GM23338 (cell line): ENCODE results near the gene ADGRL3. TPM values are rescaled to one million over a fixed set of nuclear protein-coding genes. Genes with fewer than 3 reads are reported as not detected.

ENCODE experiments used
- ATAC-seq: fragments of 200-7000 bp; cut with Tn5 transposase; 3 replicates; pipeline ENCODE4 v1.9.1; 2020
- DNase-seq: peaks from one replicate; pipeline ENCODE4 v3.0.0-alpha.2; 2015; ENCODE audit warnings: low spot score
- H2AFZ ChIP-seq: fragments of 200-600 bp; sonication (generic); 2 replicates; pipeline ENCODE4 v1.8.0; 2016; ENCODE audit warnings: antibody characterized with exemption, mild to moderate bottlenecking, moderate library complexity
- H3F3A ChIP-seq: fragments of 200-600 bp; sonication (generic); replicated peaks from 2 replicates; pipeline ENCODE4 v1.8.0; 2017; ENCODE audit warnings: antibody characterized with exemption, mixed run types, low read depth
- H3K27ac ChIP-seq: fragments of 200-600 bp; sonication (generic); 2 replicates; pipeline ENCODE4 v1.6.1; 2016; ENCODE audit warnings: low read depth
- H3K27me3 ChIP-seq: fragments of 200-600 bp; sonication (generic); 2 replicates; pipeline ENCODE4 v1.8.0; 2016; ENCODE audit warnings: mild to moderate bottlenecking, mixed run types, moderate library complexity; ENCODE audit not compliant: insufficient read depth
- H3K36me3 ChIP-seq: fragments of 200-600 bp; sonication (generic); 2 replicates; pipeline ENCODE4 v1.8.0; 2016; ENCODE audit warnings: mild to moderate bottlenecking; ENCODE audit not compliant: insufficient read depth
- H3K4me1 ChIP-seq: fragments of 200-600 bp; sonication (generic); 2 replicates; pipeline ENCODE4 v1.8.0; 2016; ENCODE audit warnings: mild to moderate bottlenecking, moderate library complexity; ENCODE audit not compliant: insufficient read depth
- H3K4me2 ChIP-seq: fragments of 200-600 bp; sonication (generic); 2 replicates; pipeline ENCODE4 v1.7.1; 2017; ENCODE audit warnings: mixed run types
- H3K4me3 ChIP-seq: fragments of 200-600 bp; sonication (generic); 2 replicates; pipeline ENCODE4 v1.6.1; 2016; ENCODE audit warnings: mixed run types
- H3K79me2 ChIP-seq: fragments of 200-600 bp; sonication (generic); replicated peaks from 2 replicates; pipeline ENCODE4 v1.8.0; 2017; ENCODE audit warnings: mild to moderate bottlenecking; ENCODE audit not compliant: insufficient read depth
- H3K9me2 ChIP-seq: fragments of 200-600 bp; sonication (generic); 2 replicates; pipeline ENCODE4 v1.8.0; 2017; ENCODE audit not compliant: insufficient read depth
- H4K20me1 ChIP-seq: fragments of 200-600 bp; sonication (generic); replicated peaks from 2 replicates; pipeline ENCODE4 v1.8.0; 2017; ENCODE audit warnings: mild to moderate bottlenecking; ENCODE audit not compliant: insufficient read depth
- H3K27ac Mint-ChIP-seq: 2 replicates; pipeline ENCODE4 v1.8.0; 2020; ENCODE audit warnings: inconsistent platforms, mild to moderate bottlenecking, moderate library complexity, mixed read lengths
- H3K27me3 Mint-ChIP-seq: 3 replicates; pipeline ENCODE4 v1.8.0; 2022; ENCODE audit warnings: low read depth, mild to moderate bottlenecking, moderate library complexity, mixed read lengths, inconsistent platforms; ENCODE audit not compliant: insufficient read depth, poor library complexity
- H3K36me3 Mint-ChIP-seq: 3 replicates; pipeline ENCODE4 v1.8.0; 2021; ENCODE audit warnings: low read depth, mild to moderate bottlenecking, inconsistent platforms, moderate library complexity, mixed read lengths
- H3K4me1 Mint-ChIP-seq: 3 replicates; pipeline ENCODE4 v1.8.0; 2020; ENCODE audit warnings: mild to moderate bottlenecking, inconsistent platforms, mixed read lengths
- H3K4me3 Mint-ChIP-seq: 3 replicates; pipeline ENCODE4 v1.8.0; 2021; ENCODE audit warnings: moderate library complexity, mild to moderate bottlenecking, inconsistent platforms, mixed read lengths
- H3K9me3 Mint-ChIP-seq: 3 replicates; pipeline ENCODE4 v1.8.0; 2020; ENCODE audit warnings: moderate library complexity, mild to moderate bottlenecking, inconsistent platforms, mixed read lengths
- CREB1 ChIP-seq: fragments of 250-450 bp; sonication (Bioruptor Pico); IDR thresholded peaks from 2 replicates; pipeline ENCODE4 v1.5.0; 2020; ENCODE audit warnings: low read depth, mild to moderate bottlenecking, moderate library complexity
- EZH2 ChIP-seq: fragments of 200-600 bp; sonication (generic); IDR thresholded peaks from one replicate; pipeline ENCODE4 v1.8.0; 2017; ENCODE audit warnings: antibody characterized with exemption, mild to moderate bottlenecking, low read depth; ENCODE audit not compliant: unreplicated experiment
- EZH2phosphoT487 ChIP-seq: fragments of 200-600 bp; sonication (generic); IDR thresholded peaks from one replicate; pipeline ENCODE4 v1.8.1; 2018; ENCODE audit warnings: antibody characterized with exemption; ENCODE audit not compliant: unreplicated experiment
- NANOG ChIP-seq: IDR thresholded peaks from 2 replicates; pipeline ENCODE4 v1.6.1; 2016; ENCODE audit warnings: antibody characterized with exemption, borderline replicate concordance
- STAT1 ChIP-seq: IDR thresholded peaks from one replicate; pipeline ENCODE4 v1.6.1; 2016; ENCODE audit warnings: antibody characterized with exemption; ENCODE audit not compliant: unreplicated experiment
- ZNF114 ChIP-seq: fragments of 250-450 bp; sonication (Bioruptor Pico); IDR thresholded peaks from 2 replicates; pipeline ENCODE4 v1.5.0; 2020; ENCODE audit warnings: mild to moderate bottlenecking, moderate library complexity
- ZNF331 ChIP-seq: fragments of 250-450 bp; sonication (Bioruptor Pico); IDR thresholded peaks from 2 replicates; pipeline ENCODE4 v1.5.0; 2020; ENCODE audit warnings: low read depth, mild to moderate bottlenecking, moderate library complexity
- polyA plus RNA-seq: library from polyadenylated mRNA; unstranded; fragments of >200 nt; fragmentation: Nextera tagmentation; extraction: Ambion mirVana; gene quantifications from 2 replicates; pipeline ENCODE4 v1.2.1, GENCODE V29; 2016
- total RNA-seq: library from RNA; depleted of rRNA; stranded (reverse); fragments of >200 nt; shearing (Covaris generic); gene quantifications from 2 replicates; pipeline ENCODE4 v1.2.3, GENCODE V29; 2014
- TF ChIP-seq, protein P1 (sequence below): fragments of 250-450 bp; sonication (Bioruptor Pico); IDR thresholded peaks from 2 replicates; pipeline ENCODE4 v1.5.0; 2020; ENCODE audit warnings: mild to moderate bottlenecking, moderate library complexity
- TF ChIP-seq, protein P2 (sequence below): IDR thresholded peaks from one replicate; pipeline ENCODE4 v1.6.1; 2018; ENCODE audit warnings: antibody characterized with exemption; ENCODE audit not compliant: unreplicated experiment
- TF ChIP-seq, protein P3 (sequence below), 2 experiments: fragments of 200-600 bp in 1 of 2; sonication (generic) in 1 of 2; conservative IDR thresholded peaks; 2 replicates each; pipeline versions ENCODE4 v1.5.1 to v1.6.1; 2016 to 2017; ENCODE audit warnings: antibody characterized with exemption in 2 of 2, low read depth in 2 of 2, mild to moderate bottlenecking in 2 of 2, moderate library complexity in 1 of 2
- TF ChIP-seq, protein P4 (sequence below): IDR thresholded peaks from 2 replicates; pipeline ENCODE4 v1.6.1; 2016; ENCODE audit warnings: antibody characterized with exemption

ADGRL3 gene
- total and polyA plus RNA-seq, 2 experiments from 2014 or later, result 9.7 to 16.5 TPM

DNA sequence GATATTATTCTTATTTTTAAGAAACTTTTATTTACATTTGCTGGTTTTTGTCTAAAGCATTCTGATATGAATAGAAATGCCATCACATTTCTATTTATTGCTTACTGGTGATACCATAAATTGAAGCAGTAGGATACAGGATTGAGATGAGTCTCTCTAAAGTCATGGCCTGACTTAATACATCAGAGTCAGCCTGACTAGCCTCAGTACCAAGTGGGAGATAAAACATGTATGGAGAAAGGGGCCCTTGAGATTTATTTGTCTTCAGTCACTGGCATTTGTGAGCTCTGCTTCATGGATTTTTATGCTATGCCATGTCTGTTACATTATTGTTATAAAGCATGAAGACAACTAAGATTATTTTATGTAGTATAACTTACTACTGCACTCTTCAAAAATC, 465.5 kb downstream of the ADGRL3 start (continued):
- TF ChIP-seq, protein P1, sequence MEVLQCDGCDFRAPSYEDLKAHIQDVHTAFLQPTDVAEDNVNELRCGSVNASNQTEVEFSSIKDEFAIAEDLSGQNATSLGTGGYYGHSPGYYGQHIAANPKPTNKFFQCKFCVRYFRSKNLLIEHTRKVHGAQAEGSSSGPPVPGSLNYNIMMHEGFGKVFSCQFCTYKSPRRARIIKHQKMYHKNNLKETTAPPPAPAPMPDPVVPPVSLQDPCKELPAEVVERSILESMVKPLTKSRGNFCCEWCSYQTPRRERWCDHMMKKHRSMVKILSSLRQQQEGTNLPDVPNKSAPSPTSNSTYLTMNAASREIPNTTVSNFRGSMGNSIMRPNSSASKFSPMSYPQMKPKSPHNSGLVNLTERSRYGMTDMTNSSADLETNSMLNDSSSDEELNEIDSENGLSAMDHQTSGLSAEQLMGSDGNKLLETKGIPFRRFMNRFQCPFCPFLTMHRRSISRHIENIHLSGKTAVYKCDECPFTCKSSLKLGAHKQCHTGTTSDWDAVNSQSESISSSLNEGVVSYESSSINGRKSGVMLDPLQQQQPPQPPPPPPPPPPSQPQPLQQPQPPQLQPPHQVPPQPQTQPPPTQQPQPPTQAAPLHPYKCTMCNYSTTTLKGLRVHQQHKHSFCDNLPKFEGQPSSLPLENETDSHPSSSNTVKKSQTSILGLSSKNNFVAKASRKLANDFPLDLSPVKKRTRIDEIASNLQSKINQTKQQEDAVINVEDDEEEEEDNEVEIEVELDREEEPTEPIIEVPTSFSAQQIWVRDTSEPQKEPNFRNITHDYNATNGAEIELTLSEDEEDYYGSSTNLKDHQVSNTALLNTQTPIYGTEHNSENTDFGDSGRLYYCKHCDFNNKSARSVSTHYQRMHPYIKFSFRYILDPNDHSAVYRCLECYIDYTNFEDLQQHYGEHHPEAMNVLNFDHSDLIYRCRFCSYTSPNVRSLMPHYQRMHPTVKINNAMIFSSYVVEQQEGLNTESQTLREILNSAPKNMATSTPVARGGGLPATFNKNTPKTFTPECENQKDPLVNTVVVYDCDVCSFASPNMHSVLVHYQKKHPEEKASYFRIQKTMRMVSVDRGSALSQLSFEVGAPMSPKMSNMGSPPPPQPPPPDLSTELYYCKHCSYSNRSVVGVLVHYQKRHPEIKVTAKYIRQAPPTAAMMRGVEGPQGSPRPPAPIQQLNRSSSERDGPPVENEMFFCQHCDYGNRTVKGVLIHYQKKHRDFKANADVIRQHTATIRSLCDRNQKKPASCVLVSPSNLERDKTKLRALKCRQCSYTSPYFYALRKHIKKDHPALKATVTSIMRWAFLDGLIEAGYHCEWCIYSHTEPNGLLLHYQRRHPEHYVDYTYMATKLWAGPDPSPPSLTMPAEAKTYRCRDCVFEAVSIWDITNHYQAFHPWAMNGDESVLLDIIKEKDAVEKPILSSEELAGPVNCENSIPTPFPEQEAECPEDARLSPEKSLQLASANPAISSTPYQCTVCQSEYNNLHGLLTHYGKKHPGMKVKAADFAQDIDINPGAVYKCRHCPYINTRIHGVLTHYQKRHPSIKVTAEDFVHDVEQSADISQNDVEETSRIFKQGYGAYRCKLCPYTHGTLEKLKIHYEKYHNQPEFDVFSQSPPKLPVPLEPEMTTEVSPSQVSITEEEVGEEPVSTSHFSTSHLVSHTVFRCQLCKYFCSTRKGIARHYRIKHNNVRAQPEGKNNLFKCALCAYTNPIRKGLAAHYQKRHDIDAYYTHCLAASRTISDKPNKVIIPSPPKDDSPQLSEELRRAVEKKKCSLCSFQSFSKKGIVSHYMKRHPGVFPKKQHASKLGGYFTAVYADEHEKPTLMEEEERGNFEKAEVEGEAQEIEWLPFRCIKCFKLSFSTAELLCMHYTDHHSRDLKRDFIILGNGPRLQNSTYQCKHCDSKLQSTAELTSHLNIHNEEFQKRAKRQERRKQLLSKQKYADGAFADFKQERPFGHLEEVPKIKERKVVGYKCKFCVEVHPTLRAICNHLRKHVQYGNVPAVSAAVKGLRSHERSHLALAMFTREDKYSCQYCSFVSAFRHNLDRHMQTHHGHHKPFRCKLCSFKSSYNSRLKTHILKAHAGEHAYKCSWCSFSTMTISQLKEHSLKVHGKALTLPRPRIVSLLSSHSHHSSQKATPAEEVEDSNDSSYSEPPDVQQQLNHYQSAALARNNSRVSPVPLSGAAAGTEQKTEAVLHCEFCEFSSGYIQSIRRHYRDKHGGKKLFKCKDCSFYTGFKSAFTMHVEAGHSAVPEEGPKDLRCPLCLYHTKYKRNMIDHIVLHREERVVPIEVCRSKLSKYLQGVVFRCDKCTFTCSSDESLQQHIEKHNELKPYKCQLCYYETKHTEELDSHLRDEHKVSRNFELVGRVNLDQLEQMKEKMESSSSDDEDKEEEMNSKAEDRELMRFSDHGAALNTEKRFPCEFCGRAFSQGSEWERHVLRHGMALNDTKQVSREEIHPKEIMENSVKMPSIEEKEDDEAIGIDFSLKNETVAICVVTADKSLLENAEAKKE (CRISPR knock-in tag), result no peak

DNA sequence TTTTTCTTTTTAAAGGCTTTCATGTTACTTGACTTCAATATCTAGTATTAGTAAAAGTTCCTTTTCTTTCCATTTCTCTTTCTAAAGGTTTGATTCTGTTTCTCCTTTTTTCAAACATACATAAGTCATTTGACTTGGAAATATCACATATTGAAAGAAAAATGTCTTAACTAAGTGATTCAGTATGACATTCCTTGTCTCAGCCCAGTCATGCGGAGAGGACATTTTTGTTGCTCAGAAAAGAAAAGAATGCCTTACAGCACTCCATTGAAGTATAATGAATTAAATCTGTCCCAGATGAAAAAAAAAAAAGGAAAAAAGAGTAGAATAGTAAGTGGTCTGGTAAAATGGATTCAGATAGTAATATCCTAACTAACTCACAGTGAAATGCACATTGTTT, 466.1 kb downstream of the ADGRL3 start:
- DNase-seq (no peak), ATAC-seq (no peak)
- H3K27me3 ChIP-seq, result no peaks in the 10 kb centered on the region
- H3K27ac ChIP-seq, result no peak overlapping the region
- H2AFZ ChIP-seq, result no peak overlapping the region
- Mint-ChIP-seq H3K27me3 (peaks cover 2% of the 10 kb centered on the region), H3K4me1 (no peaks in the 10 kb centered on the region), H3K4me3 (no peak overlapping the region), H3K27ac (no peak overlapping the region), H3K36me3 (peaks cover 43% of the 10 kb centered on the region), H3K9me3 (peaks cover 38% of the 10 kb centered on the region)
- H3K4me2 ChIP-seq, result no peak overlapping the region
- H3F3A ChIP-seq, result no peaks in the 10 kb centered on the region
- no peaks in the 10 kb centered on the region for H3K4me1 ChIP-seq
- H3K36me3 ChIP-seq, result 0 out of 2 replicates have a peak, but pooled peaks cover 3% of the 10 kb centered on the region
- H3K4me3 ChIP-seq, result no peak overlapping the region
- 0 out of 2 replicates have a peak, but pooled peaks cover 3% of the 10 kb centered on the region for H3K9me2 ChIP-seq
- no peaks in the 10 kb centered on the region for H4K20me1 ChIP-seq
- no peaks in the 10 kb centered on the region for H3K79me2 ChIP-seq
- TF ChIP-seq, protein P2, sequence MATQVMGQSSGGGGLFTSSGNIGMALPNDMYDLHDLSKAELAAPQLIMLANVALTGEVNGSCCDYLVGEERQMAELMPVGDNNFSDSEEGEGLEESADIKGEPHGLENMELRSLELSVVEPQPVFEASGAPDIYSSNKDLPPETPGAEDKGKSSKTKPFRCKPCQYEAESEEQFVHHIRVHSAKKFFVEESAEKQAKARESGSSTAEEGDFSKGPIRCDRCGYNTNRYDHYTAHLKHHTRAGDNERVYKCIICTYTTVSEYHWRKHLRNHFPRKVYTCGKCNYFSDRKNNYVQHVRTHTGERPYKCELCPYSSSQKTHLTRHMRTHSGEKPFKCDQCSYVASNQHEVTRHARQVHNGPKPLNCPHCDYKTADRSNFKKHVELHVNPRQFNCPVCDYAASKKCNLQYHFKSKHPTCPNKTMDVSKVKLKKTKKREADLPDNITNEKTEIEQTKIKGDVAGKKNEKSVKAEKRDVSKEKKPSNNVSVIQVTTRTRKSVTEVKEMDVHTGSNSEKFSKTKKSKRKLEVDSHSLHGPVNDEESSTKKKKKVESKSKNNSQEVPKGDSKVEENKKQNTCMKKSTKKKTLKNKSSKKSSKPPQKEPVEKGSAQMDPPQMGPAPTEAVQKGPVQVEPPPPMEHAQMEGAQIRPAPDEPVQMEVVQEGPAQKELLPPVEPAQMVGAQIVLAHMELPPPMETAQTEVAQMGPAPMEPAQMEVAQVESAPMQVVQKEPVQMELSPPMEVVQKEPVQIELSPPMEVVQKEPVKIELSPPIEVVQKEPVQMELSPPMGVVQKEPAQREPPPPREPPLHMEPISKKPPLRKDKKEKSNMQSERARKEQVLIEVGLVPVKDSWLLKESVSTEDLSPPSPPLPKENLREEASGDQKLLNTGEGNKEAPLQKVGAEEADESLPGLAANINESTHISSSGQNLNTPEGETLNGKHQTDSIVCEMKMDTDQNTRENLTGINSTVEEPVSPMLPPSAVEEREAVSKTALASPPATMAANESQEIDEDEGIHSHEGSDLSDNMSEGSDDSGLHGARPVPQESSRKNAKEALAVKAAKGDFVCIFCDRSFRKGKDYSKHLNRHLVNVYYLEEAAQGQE, result no peak
- no peak for TF ChIP-seq STAT1
- TF ChIP-seq, protein P3, sequence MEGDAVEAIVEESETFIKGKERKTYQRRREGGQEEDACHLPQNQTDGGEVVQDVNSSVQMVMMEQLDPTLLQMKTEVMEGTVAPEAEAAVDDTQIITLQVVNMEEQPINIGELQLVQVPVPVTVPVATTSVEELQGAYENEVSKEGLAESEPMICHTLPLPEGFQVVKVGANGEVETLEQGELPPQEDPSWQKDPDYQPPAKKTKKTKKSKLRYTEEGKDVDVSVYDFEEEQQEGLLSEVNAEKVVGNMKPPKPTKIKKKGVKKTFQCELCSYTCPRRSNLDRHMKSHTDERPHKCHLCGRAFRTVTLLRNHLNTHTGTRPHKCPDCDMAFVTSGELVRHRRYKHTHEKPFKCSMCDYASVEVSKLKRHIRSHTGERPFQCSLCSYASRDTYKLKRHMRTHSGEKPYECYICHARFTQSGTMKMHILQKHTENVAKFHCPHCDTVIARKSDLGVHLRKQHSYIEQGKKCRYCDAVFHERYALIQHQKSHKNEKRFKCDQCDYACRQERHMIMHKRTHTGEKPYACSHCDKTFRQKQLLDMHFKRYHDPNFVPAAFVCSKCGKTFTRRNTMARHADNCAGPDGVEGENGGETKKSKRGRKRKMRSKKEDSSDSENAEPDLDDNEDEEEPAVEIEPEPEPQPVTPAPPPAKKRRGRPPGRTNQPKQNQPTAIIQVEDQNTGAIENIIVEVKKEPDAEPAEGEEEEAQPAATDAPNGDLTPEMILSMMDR (conservative IDR thresholded peaks at IDR 0.05; ENCODE audit: low read depth in 2 of 2), result no peak
- no peak for TF ChIP-seq NANOG
- TF ChIP-seq EZH2, result no peak
- TF ChIP-seq ZNF331 (CRISPR knock-in tag), result no peak
- TF ChIP-seq, protein P4, sequence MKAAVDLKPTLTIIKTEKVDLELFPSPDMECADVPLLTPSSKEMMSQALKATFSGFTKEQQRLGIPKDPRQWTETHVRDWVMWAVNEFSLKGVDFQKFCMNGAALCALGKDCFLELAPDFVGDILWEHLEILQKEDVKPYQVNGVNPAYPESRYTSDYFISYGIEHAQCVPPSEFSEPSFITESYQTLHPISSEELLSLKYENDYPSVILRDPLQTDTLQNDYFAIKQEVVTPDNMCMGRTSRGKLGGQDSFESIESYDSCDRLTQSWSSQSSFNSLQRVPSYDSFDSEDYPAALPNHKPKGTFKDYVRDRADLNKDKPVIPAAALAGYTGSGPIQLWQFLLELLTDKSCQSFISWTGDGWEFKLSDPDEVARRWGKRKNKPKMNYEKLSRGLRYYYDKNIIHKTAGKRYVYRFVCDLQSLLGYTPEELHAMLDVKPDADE, result no peak
- no peak for TF ChIP-seq CREB1 (CRISPR knock-in tag)
- TF ChIP-seq EZH2phosphoT487, result no peak
- TF ChIP-seq ZNF114, result no peak
